Cardiac muscle cell (in vitro differentiated cells and primary cell): Measurements from ENCODE around the gene SMAD4. TPM values are rescaled to one million over a fixed set of nuclear protein-coding genes. Genes with fewer than 3 reads are reported as not detected.
"Not testable (repeated sequence)": the region's sequence is repeated elsewhere in the genome, so short reads cannot be mapped to it uniquely, and the experiment has no call there.

Experiments used
- DNase-seq, 2 donors: peaks; one replicate each; pipeline versions ENCODE4 v3.0.0 to v3.0.0-alpha.2; 2010 to 2017; ENCODE audit warnings: low read depth in 1 of 2, low spot score in 1 of 2
- H3K27ac ChIP-seq: fragments of 200-600 bp; sonication (generic); 2 replicates; pipeline ENCODE4 v1.5.1; 2016
- H3K27me3 ChIP-seq: fragments of 200-600 bp; sonication (generic); 2 replicates; pipeline ENCODE4 v1.6.0; 2016; ENCODE audit warnings: control low read depth
- H3K36me3 ChIP-seq: fragments of 200-600 bp; sonication (generic); 2 replicates; pipeline ENCODE4 v1.5.1; 2016; ENCODE audit warnings: control low read depth
- H3K4me1 ChIP-seq: fragments of 200-600 bp; sonication (generic); 2 replicates; pipeline ENCODE4 v1.8.1; 2017; ENCODE audit warnings: low read depth, mild to moderate bottlenecking, mixed run types
- H3K4me3 ChIP-seq: fragments of 200-600 bp; sonication (generic); 2 replicates; pipeline ENCODE4 v1.5.1; 2016; ENCODE audit warnings: mild to moderate bottlenecking
- H3K9me3 ChIP-seq: fragments of 200-600 bp; sonication (generic); 2 replicates; pipeline ENCODE4 v1.5.1; 2017; ENCODE audit warnings: low read depth, mild to moderate bottlenecking, control low read depth
- CTCF ChIP-seq: IDR thresholded peaks from 2 replicates; pipeline ENCODE4 v1.5.1; 2012; ENCODE audit warnings: low read depth, mild to moderate bottlenecking, low read length
- polyA plus RNA-seq: library from polyadenylated mRNA; unstranded; fragments of >200 nt; fragmentation: Nextera tagmentation; extraction: Ambion mirVana; gene quantifications from 2 replicates; pipeline ENCODE4 v1.2.1, GENCODE V29; 2016
- total RNA-seq: library from RNA; depleted of rRNA; stranded (reverse); fragments of >200 nt; gene quantifications from 2 replicates; pipeline ENCODE4 v1.2.3, GENCODE V29; 2016

The SMAD4 gene
- total and polyA plus RNA-seq, 2 experiments from 2014 or later, result 72.4 to 75.5 TPM

DNA sequence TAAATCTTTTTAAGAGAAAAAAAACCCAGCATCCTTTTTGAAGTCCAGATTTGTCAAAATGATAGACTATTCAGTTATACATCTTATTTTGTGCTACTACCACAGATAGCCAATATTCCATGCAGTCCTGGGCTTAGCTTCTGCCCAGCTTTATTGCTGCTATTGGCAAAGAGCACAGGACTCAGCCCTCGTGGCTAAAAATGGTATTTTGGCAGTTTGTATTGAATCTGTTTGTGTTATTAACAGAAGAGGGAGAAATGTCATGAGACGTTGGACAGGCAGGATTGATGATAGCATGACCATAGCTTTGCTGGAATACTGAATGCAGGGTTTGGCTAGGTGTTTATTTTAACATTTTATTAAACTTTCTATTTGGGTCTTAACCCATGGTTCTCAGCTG is 42.8 kb upstream of the SMAD4 start:
- H3K4me3 ChIP-seq, result no peak overlapping the region
- no peaks in the 10 kb centered on the region for H3K27me3 ChIP-seq
- no peaks in the 10 kb centered on the region for H3K36me3 ChIP-seq
- no peak overlapping the region for H3K27ac ChIP-seq
- TF ChIP-seq CTCF, result no peak
- H3K4me1 ChIP-seq, result peaks cover 9% of the 10 kb centered on the region
- no peak for DNase-seq
- H3K9me3 ChIP-seq, result no peaks in the 10 kb centered on the region

- Histone ChIP-seq H3K4me3 (no peak overlapping the region), H3K9me3 (no peaks in the 10 kb centered on the region), H3K27ac (no peak overlapping the region), H3K4me1 (peaks cover 28% of the 10 kb centered on the region), H3K36me3 (no peaks in the 10 kb centered on the region), H3K27me3 (no peaks in the 10 kb centered on the region)
- TF ChIP-seq CTCF, result no peak
- no peak for DNase-seq
Observed at GRCh38 chr18:50989711-50990110, 40.3 kb upstream of the SMAD4 start.

DNA sequence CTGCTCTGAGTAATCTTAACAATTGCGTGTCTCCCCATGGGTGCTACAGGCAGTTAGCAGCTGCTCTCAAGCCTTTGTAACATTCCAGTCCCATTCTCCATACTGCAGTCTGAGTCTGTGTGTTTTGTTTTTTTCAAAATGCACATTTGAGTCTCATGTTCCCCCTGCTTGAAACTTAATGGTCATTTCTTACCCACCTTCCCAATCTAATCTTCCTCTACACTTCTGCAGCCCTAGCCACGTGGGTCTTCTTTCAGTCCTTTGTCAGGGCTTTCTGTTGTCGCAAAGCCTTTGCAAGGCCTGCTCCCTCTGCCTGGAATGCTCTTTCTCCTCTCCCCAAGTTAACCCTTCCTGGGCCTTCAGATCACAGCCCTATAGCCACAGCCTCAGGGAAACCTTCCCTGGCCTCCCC is 37.7 kb upstream of the SMAD4 start:
- Histone ChIP-seq H3K9me3 (no peaks in the 10 kb centered on the region), H3K27me3 (no peaks in the 10 kb centered on the region), H3K4me3 (no peak overlapping the region), H3K4me1 (peaks cover 29% of the 10 kb centered on the region), H3K36me3 (no peaks in the 10 kb centered on the region), H3K27ac (peak overlapping the region; percentile 90)
- no peak for TF ChIP-seq CTCF
- DNase-seq, result peak; percentile 10 to 70

- no peak overlapping the region for H3K4me3 ChIP-seq
- no peaks in the 10 kb centered on the region for H3K36me3 ChIP-seq
- TF ChIP-seq CTCF, result no peak
- peaks cover 29% of the 10 kb centered on the region for H3K4me1 ChIP-seq
- no peaks in the 10 kb centered on the region for H3K9me3 ChIP-seq
- no peaks in the 10 kb centered on the region for H3K27me3 ChIP-seq
- no peak for DNase-seq
- H3K27ac ChIP-seq, result peak overlapping the region; percentile 67
Observed at GRCh38 chr18:50994031-50994430, 36.0 kb upstream of the SMAD4 start.

- not testable (repeated sequence) for H3K27me3 ChIP-seq
Observed at GRCh38 chr18:51003174-51003573, 26.8 kb upstream of the SMAD4 start.

GRCh38 chr18:51006061-51006818 is 23.8 kb upstream of the SMAD4 start:
- Histone ChIP-seq H3K4me3 (no peak overlapping the region), H3K36me3 (no peaks in the 10 kb centered on the region), H3K4me1 (peaks cover 23% of the 10 kb centered on the region), H3K9me3 (no peaks in the 10 kb centered on the region), H3K27ac (peak overlapping the region; percentile 85), H3K27me3 (no peaks in the 10 kb centered on the region)
- peak in 1 of 2 donors; percentile 13 for DNase-seq
- no peak for TF ChIP-seq CTCF

More at GRCh38 chr18:51003174-51003573, 26.8 kb upstream of the SMAD4 start:
- DNase-seq, H3K36me3 ChIP-seq, H3K4me3 ChIP-seq, H3K27ac ChIP-seq, H3K9me3 ChIP-seq: not testable (repeated sequence)
- H3K4me1 ChIP-seq, result peaks cover 13% of the 10 kb centered on the region
